Astrocyte (in vitro differentiated cells and primary cell): ENCODE measurements around the gene FUBP3. TPM values are rescaled to one million over a fixed set of nuclear protein-coding genes. Genes with fewer than 3 reads are reported as not detected.

ENCODE experiments used
- DNase-seq: peaks from one replicate; pipeline ENCODE4 v3.0.0-alpha.2; 2010; ENCODE audit warnings: low read depth
- FAIRE-seq: peaks from 2 replicates; lab custom pipeline; 2011; peaks lifted over from hg19 to GRCh38; lab: Jason Lieb, UNC
- H2AFZ ChIP-seq: 2 replicates; pipeline ENCODE4 v1.6.0; 2012; ENCODE audit warnings: low read depth, low read length, inconsistent platforms
- H3K27ac ChIP-seq: 2 replicates; pipeline ENCODE4 v1.5.1; 2011; ENCODE audit warnings: low read depth, low read length, inconsistent platforms
- H3K27me3 ChIP-seq: 2 replicates; pipeline ENCODE4 v1.6.0; 2011; ENCODE audit warnings: low read length, inconsistent platforms; ENCODE audit not compliant: insufficient read depth
- H3K36me3 ChIP-seq: 2 replicates; pipeline ENCODE4 v1.5.1; 2011; ENCODE audit warnings: low read length, inconsistent platforms; ENCODE audit not compliant: insufficient read depth
- H3K4me1 ChIP-seq: 2 replicates; pipeline ENCODE4 v1.5.1; 2011; ENCODE audit warnings: low read length, inconsistent platforms; ENCODE audit not compliant: insufficient read depth
- H3K4me2 ChIP-seq: 2 replicates; pipeline ENCODE4 v1.6.0; 2012; ENCODE audit warnings: low read length, inconsistent platforms
- H3K4me3 ChIP-seq: 2 replicates; pipeline ENCODE4 v1.5.1; 2011; ENCODE audit warnings: low read depth, mild to moderate bottlenecking, low read length, inconsistent platforms; ENCODE audit not compliant: insufficient read depth
- H3K79me2 ChIP-seq: 2 replicates; pipeline ENCODE4 v1.6.0; 2012; ENCODE audit warnings: mild to moderate bottlenecking, low read length, inconsistent platforms; ENCODE audit not compliant: insufficient read depth
- H3K9ac ChIP-seq: 2 replicates; pipeline ENCODE4 v1.6.0; 2012; ENCODE audit warnings: mild to moderate bottlenecking, low read length, inconsistent platforms
- H3K9me3 ChIP-seq: 2 replicates; pipeline ENCODE4 v1.5.1; 2012; ENCODE audit warnings: low read depth, mild to moderate bottlenecking, low read length, inconsistent platforms; ENCODE audit not compliant: insufficient read depth
- H4K20me1 ChIP-seq: 2 replicates; pipeline ENCODE4 v1.6.0; 2012; ENCODE audit warnings: low read length, inconsistent platforms; ENCODE audit not compliant: insufficient read depth
- H3K27ac Mint-ChIP-seq: one replicate; pipeline ENCODE4 v1.8.0; 2021; ENCODE audit warnings: mild to moderate bottlenecking, mixed read lengths; ENCODE audit not compliant: unreplicated experiment
- H3K27me3 Mint-ChIP-seq: one replicate; pipeline ENCODE4 v1.8.0; 2021; ENCODE audit warnings: low read depth, mixed read lengths; ENCODE audit not compliant: unreplicated experiment
- H3K36me3 Mint-ChIP-seq: one replicate; pipeline ENCODE4 v1.8.0; 2021; ENCODE audit warnings: low read depth, mixed read lengths; ENCODE audit not compliant: unreplicated experiment
- H3K4me1 Mint-ChIP-seq: one replicate; pipeline ENCODE4 v1.8.0; 2021; ENCODE audit warnings: low read depth, mixed read lengths; ENCODE audit not compliant: unreplicated experiment
- H3K4me3 Mint-ChIP-seq: one replicate; pipeline ENCODE4 v1.8.0; 2021; ENCODE audit warnings: mild to moderate bottlenecking, moderate library complexity, mixed read lengths; ENCODE audit not compliant: unreplicated experiment
- H3K9me3 Mint-ChIP-seq: one replicate; pipeline ENCODE4 v1.8.0; 2021; ENCODE audit warnings: mild to moderate bottlenecking, mixed read lengths; ENCODE audit not compliant: unreplicated experiment
- EZH2 ChIP-seq: IDR thresholded peaks from 2 replicates; pipeline ENCODE4 v1.6.1; 2012; ENCODE audit warnings: mild to moderate bottlenecking, low read length, inconsistent platforms; ENCODE audit not compliant: insufficient read depth
- total RNA-seq: library from RNA; stranded (reverse); gene quantifications from 2 replicates; pipeline ENCODE4 v1.2.1, GENCODE V29; 2021
- TF ChIP-seq, protein P1 (sequence below): IDR thresholded peaks from 2 replicates; pipeline ENCODE4 v1.5.1; 2011; ENCODE audit warnings: low read depth, mild to moderate bottlenecking, inconsistent platforms, low read length, moderate library complexity; ENCODE audit not compliant: insufficient read depth

The FUBP3 gene
- total RNA-seq, 1 donor from 2014 or later = 64.6 TPM

DNA sequence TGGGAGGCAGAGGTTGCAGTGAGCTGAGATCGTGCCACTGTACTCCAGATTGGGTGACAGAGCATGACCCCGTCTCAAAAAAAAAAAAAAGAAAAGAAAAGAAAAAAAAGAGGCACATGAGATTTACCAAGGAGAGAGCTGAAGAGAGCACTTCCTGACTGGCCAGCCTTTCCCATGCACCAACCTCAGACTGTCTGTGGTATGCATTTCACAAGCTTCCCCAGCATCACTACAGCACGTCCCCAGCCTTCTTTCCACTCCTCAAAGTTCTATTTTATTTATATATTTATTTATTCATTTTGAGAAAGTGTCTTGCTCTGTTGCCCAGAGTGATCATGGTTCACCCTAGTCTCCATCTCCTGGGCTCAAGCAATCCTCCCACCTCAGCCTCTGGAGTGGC, 13.6 kb upstream of the FUBP3 start:
- TF ChIP-seq EZH2 = no peak
- TF ChIP-seq, protein P1, sequence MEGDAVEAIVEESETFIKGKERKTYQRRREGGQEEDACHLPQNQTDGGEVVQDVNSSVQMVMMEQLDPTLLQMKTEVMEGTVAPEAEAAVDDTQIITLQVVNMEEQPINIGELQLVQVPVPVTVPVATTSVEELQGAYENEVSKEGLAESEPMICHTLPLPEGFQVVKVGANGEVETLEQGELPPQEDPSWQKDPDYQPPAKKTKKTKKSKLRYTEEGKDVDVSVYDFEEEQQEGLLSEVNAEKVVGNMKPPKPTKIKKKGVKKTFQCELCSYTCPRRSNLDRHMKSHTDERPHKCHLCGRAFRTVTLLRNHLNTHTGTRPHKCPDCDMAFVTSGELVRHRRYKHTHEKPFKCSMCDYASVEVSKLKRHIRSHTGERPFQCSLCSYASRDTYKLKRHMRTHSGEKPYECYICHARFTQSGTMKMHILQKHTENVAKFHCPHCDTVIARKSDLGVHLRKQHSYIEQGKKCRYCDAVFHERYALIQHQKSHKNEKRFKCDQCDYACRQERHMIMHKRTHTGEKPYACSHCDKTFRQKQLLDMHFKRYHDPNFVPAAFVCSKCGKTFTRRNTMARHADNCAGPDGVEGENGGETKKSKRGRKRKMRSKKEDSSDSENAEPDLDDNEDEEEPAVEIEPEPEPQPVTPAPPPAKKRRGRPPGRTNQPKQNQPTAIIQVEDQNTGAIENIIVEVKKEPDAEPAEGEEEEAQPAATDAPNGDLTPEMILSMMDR = no peak
- no peak for FAIRE-seq
- H3K79me2 ChIP-seq = no peaks in the 10 kb centered on the region
- H3K27me3 ChIP-seq = peaks cover 6% of the 10 kb centered on the region
- H3K4me3 ChIP-seq = no peak overlapping the region
- Mint-ChIP-seq H3K27ac (no peak overlapping the region), H3K27me3 (peaks cover 13% of the 10 kb centered on the region), H3K36me3 (peaks cover 2% of the 10 kb centered on the region), H3K9me3 (no peaks in the 10 kb centered on the region), H3K4me3 (no peak overlapping the region), H3K4me1 (peaks cover 2% of the 10 kb centered on the region)
- H3K9ac ChIP-seq = no peak overlapping the region
- DNase-seq = no peak
- H3K4me2 ChIP-seq = no peak overlapping the region
- peaks cover 3% of the 10 kb centered on the region for H3K4me1 ChIP-seq
- no peaks in the 10 kb centered on the region for H3K36me3 ChIP-seq
- H3K27ac ChIP-seq = no peak overlapping the region
- H3K9me3 ChIP-seq = no peaks in the 10 kb centered on the region
- no peaks in the 10 kb centered on the region for H4K20me1 ChIP-seq
- no peak overlapping the region for H2AFZ ChIP-seq

DNA sequence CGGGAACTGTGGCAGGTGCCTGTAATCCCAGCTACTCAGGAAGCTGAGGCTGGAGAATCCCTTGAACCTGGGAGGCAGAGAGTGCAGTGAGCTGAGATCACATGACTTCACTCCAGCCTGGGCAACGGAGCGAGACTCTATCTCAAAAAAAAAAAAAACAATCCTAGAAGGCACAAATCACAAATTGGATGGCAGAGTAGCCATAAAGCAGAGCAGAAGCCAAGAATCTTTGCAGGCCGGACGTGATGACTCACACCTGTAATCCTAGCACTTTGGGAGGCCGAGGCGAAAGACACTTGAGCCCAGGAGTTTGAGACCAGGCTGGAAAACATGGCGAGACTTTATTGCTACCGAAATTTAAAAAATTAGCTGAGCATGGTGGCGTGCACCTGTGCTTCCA, 9.2 kb upstream of the FUBP3 start:
- no peaks in the 10 kb centered on the region for H3K36me3 ChIP-seq
- H3K4me3 ChIP-seq = no peak overlapping the region
- H3K27me3 ChIP-seq = no peaks in the 10 kb centered on the region
- FAIRE-seq = no peak
- DNase-seq = peak; percentile 25
- Mint-ChIP-seq H3K4me3 (no peak overlapping the region), H3K4me1 (no peaks in the 10 kb centered on the region), H3K36me3 (peaks cover 2% of the 10 kb centered on the region), H3K27ac (no peak overlapping the region), H3K27me3 (peaks cover 9% of the 10 kb centered on the region), H3K9me3 (no peaks in the 10 kb centered on the region)
- TF ChIP-seq EZH2 = no peak
- TF ChIP-seq, protein P1 = no peak
- no peak overlapping the region for H2AFZ ChIP-seq
- peak overlapping the region; percentile 22 for H3K4me2 ChIP-seq
- peaks cover 3% of the 10 kb centered on the region for H3K4me1 ChIP-seq
- no peaks in the 10 kb centered on the region for H3K79me2 ChIP-seq
- H4K20me1 ChIP-seq = no peaks in the 10 kb centered on the region
- no peaks in the 10 kb centered on the region for H3K9me3 ChIP-seq
- H3K27ac ChIP-seq = no peak overlapping the region
- H3K9ac ChIP-seq = no peak overlapping the region

DNA sequence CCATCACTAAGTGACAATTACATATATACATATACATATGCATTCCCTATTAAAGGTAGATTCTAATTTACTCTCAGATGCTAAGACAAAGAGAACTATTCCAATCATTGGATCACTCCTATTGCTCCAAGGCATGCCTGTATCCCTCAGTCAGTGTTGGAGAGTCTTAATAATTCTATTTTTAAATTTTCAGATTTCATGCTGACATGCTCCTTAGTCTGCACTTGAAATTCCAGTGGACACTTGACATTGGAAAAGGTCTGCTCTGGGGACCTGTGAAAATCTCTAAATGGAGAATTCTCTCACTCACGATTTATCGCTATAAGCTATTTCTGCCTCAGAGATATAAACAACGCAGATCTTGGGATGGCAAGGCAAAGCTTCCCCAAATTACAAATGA, 3.9 kb upstream of the FUBP3 start:
- TF ChIP-seq, protein P1 = no peak
- no peak for TF ChIP-seq EZH2
- Mint-ChIP-seq H3K4me1 (no peaks in the 10 kb centered on the region), H3K27ac (no peak overlapping the region), H3K4me3 (no peak overlapping the region), H3K36me3 (no peaks in the 10 kb centered on the region), H3K9me3 (no peaks in the 10 kb centered on the region), H3K27me3 (no peaks in the 10 kb centered on the region)
- Histone ChIP-seq H3K4me2 (no peak overlapping the region), H2AFZ (no peak overlapping the region), H3K79me2 (peaks cover 16% of the 10 kb centered on the region), H3K9ac (no peak overlapping the region), H3K36me3 (no peaks in the 10 kb centered on the region), H3K4me3 (no peak overlapping the region), H3K4me1 (peaks cover 13% of the 10 kb centered on the region), H4K20me1 (peaks cover 7% of the 10 kb centered on the region), H3K9me3 (no peaks in the 10 kb centered on the region), H3K27me3 (no peaks in the 10 kb centered on the region), H3K27ac (no peak overlapping the region)
- FAIRE-seq (no peak), DNase-seq (no peak)
